Lower leg skin (tissue), 4 donors: Measurements from ENCODE around the gene POLR2I. TPM values are rescaled to one million over a fixed set of nuclear protein-coding genes. Genes with fewer than 3 reads are reported as not detected.

Experiments used
- DNase-seq, 2 donors: peaks; one replicate each; pipeline ENCODE4 v3.0.0-alpha.2; 2019; ENCODE audit warnings: low spot score in 2 of 2
- H3K4me3 ChIP-seq: fragments of 200-600 bp; sonication (generic); 2 replicates; pipeline ENCODE4 v1.5.1; 2017; ENCODE audit warnings: mild to moderate bottlenecking, low read depth; ENCODE audit not compliant: poor library complexity, severe bottlenecking
- POLR2A ChIP-seq, 2 donors: fragments of 450-650 bp; IDR thresholded peaks; one replicate each; pipeline ENCODE4 v1.6.1; 2016 to 2017; ENCODE audit warnings: antibody characterized with exemption in 2 of 2, mild to moderate bottlenecking in 1 of 2, moderate library complexity in 1 of 2
- WGBS, 2 donors: methylation state at CpG; one replicate each; pipeline ENCODE4 v1.1.5; 2018; 5-methylcytosine and 5-hydroxymethylcytosine counted together
- intact Hi-C: fragments of 100-400 bp; cut with DNase I; formaldehyde crosslinking; loops from one replicate; pipeline ENCODE4 v1.15.0; 2023; ENCODE audit warnings: low total_unique reads
- total RNA-seq, 4 donors: library from RNA; depleted of rRNA; stranded (reverse); fragments of >200 nt; gene quantifications; one replicate each; pipeline ENCODE4 v1.1.0, GENCODE V29; 2016
- TF ChIP-seq, protein P1 (sequence below), 3 donors: fragments of 450-650 bp; IDR thresholded peaks; one replicate each; pipeline ENCODE4 v1.5.1; 2016; ENCODE audit warnings: antibody characterized with exemption in 3 of 3, mild to moderate bottlenecking in 3 of 3, moderate library complexity in 2 of 3

Gene POLR2I
- total RNA-seq, 4 donors from 2014 or later = 32.0 to 74.8 (median 57.5) TPM

DNA sequence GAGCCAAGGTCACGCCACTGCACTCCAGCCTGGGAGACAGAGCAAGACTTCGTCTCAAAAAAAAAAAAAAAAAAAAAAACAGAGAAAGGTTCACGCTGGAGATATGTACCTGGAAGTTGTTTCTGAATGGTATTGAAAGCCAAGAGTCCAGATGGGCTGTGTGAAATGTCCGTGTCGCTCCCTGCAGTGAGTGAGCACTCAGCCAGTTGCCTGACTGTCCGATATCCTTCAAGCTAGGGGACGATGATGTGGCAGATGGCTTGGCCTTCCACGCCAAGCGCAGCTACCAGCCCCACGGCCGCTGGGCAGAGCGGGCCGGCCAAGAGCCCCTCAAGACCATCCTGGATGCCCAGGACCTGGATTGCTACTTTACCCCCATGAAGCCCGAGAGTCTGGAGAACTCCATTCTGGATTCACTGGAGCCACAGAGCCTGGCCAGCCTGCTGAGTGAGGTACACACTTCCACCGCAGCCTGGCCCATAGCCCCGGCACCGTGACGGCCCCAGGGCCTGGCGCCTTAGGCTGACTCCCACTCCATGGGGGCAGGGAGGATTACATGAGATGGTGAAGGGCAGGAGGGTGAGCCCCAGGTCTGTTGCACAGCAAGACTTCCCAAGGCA is 15.4 kb downstream of the POLR2I start:
- TF ChIP-seq POLR2A (IDR thresholded peaks at IDR 0.05) = no peak
- TF ChIP-seq, protein P1, sequence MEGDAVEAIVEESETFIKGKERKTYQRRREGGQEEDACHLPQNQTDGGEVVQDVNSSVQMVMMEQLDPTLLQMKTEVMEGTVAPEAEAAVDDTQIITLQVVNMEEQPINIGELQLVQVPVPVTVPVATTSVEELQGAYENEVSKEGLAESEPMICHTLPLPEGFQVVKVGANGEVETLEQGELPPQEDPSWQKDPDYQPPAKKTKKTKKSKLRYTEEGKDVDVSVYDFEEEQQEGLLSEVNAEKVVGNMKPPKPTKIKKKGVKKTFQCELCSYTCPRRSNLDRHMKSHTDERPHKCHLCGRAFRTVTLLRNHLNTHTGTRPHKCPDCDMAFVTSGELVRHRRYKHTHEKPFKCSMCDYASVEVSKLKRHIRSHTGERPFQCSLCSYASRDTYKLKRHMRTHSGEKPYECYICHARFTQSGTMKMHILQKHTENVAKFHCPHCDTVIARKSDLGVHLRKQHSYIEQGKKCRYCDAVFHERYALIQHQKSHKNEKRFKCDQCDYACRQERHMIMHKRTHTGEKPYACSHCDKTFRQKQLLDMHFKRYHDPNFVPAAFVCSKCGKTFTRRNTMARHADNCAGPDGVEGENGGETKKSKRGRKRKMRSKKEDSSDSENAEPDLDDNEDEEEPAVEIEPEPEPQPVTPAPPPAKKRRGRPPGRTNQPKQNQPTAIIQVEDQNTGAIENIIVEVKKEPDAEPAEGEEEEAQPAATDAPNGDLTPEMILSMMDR (IDR thresholded peaks at IDR 0.05) = no peak
- no peak overlapping the region for H3K4me3 ChIP-seq
- intact Hi-C loops = no loop called here
- WGBS, 2 donors = 85 to 94% methylated on average over 16 to 17 of the region's 19 CpGs
- no peak for DNase-seq

DNA sequence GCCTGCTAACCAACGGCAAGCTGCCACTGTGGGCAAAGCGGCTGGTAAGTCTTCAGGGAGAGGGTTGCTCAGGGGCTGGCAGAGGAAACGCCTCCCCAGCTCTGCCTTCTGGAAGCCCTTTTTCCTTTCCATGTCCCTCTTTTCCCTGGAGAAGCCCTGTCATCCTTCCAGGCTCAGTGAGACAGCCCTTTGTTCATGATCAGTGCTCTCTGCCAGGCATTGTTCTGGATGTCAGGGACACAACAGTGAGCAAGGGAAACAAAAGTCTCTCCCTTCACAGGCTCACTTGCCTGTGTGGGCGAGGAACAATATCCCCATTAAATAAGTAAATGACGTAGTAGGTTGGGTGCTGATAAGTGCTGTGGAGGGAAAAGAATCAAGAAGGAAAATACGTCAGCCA is 17.6 kb downstream of the POLR2I start:
- no peak for DNase-seq
- intact Hi-C loops = no loop called here
- no peak for TF ChIP-seq POLR2A (IDR thresholded peaks at IDR 0.05)
- TF ChIP-seq, protein P1 (IDR thresholded peaks at IDR 0.05) = no peak
- 61 to 82% methylated on average over 6 of the region's 6 CpGs for WGBS, 2 donors
- no peak overlapping the region for H3K4me3 ChIP-seq

DNA sequence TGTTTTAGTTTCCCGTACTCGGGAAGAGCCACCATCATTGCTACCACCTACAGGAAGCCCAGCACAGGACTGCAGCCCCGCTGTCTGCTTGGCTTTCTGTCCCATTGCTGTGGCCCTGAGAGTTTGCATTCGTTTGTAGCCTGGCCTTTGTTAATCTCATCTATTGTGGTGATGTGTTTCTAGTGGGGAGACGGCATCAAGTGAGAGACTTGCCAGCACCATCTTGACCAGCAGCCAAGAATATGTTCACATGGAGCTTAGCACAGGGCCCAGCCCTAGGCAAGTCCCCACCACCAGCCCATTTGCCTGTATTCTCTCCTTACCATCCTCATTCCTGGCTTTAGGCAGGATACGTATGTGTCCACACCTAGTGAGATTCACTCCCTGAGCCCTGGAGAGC is 21.0 kb downstream of the POLR2I start:
- DNase-seq = no peak
- WGBS, 2 donors = 72 to 92% methylated on average over 6 of the region's 6 CpGs
- no peak for TF ChIP-seq POLR2A (IDR thresholded peaks at IDR 0.05)
- TF ChIP-seq, protein P1 (IDR thresholded peaks at IDR 0.05) = no peak
- intact Hi-C loops = no loop called here
- no peak overlapping the region for H3K4me3 ChIP-seq

DNA sequence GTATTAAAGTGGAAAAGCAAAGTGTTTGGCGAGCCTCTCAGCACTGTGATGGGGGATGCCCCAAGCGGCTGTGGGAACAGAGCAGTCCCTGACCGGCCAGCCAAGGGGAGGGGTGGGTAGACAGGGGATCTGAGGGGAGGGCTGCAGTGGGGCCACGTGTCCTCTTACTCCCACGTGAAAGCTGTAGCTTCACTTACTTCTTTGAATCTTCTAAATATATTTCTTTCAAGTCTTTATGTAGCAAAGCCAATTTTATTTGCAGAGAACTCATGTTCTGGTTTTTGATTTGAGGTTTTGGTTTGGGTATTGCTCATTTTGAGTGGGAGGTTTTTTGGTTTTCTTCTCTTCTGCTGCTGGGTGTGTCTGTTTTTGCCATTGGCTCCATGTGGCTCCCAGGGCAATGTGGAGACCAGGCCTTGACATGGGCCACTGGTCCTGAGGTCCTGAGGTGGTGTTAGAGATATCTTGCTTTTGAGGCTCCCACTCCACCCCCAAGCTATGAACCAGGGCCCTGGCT is 21.5 kb downstream of the POLR2I start:
- WGBS, 2 donors = 65 to 87% methylated on average over 5 of the region's 5 CpGs
- TF ChIP-seq POLR2A (IDR thresholded peaks at IDR 0.05) = no peak
- TF ChIP-seq, protein P1 (IDR thresholded peaks at IDR 0.05) = no peak
- DNase-seq = no peak
- intact Hi-C loops = no loop called here
- H3K4me3 ChIP-seq = no peak overlapping the region

DNA sequence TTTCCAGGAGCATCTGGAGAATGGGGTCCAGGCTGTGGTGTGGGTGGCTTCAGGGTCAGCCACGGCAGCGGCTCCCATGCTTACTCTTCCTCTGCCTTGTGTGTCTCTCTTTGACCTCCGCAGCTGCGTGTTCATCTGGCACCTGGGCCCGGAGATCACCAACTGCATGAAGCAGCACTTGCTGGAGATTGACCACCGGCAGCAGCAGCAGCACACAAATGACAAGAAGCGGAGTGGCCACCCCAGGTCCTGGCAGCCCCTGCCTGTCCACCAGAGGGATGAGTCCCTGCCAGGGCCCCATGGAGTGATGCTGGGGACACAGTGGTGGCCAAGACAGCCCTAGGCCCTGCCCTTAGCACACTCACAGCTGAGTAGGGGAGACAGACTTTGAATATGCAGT is 22.1 kb downstream of the POLR2I start:
- 100% methylated on average over 2 to 3 of the region's 7 CpGs for WGBS, 2 donors
- intact Hi-C loops = no loop called here
- no peak overlapping the region for H3K4me3 ChIP-seq
- TF ChIP-seq POLR2A (IDR thresholded peaks at IDR 0.05) = no peak
- TF ChIP-seq, protein P1 (IDR thresholded peaks at IDR 0.05) = no peak
- no peak for DNase-seq
